Measurements from ENCODE around the gene RABAC1.

DNA sequence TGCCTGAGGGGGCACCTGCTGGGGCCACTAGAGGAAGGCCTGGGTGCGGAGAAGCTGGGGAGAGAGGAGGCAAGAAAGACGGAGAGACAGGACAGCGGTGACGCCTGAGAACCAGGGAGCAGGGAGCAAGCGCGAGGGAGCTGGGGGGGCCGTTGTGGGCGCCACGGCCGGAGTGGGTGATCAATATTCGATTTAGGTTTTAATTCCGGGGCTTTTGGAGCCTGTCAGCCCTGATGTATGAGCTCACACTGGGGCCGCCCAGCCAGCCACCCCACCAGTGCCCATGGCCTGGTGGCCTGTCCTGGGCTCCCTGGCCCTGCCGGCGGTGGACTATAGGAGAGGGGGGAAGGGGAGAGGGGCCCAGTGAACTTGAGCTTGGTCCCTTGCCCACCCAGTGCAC, 22.2 kb downstream of the RABAC1 start:
- TF ChIP-seq GATA3 (IDR thresholded peaks at IDR 0.05; ENCODE audit: low read depth, low read length) (no peak), GATA2 (IDR thresholded peaks at IDR 0.05; ENCODE audit: low read depth, low read length) (no peak)

Data from SH-SY5Y (cell line).